HUES48 (cell line): Measurements from ENCODE around the gene DNHD1.

Source experiments
- H3K27ac ChIP-seq: one replicate; pipeline ENCODE4 v1.7.0; 2013; ENCODE audit warnings: low read depth, low read length, inconsistent platforms
- H3K27me3 ChIP-seq: 2 replicates; pipeline ENCODE4 v1.6.1; 2013; ENCODE audit warnings: mild to moderate bottlenecking, low read length; ENCODE audit not compliant: control insufficient read depth, insufficient read depth
- H3K36me3 ChIP-seq: 2 replicates; pipeline ENCODE4 v1.6.1; 2013; ENCODE audit warnings: low read length; ENCODE audit not compliant: control insufficient read depth, insufficient read depth
- H3K4me1 ChIP-seq: 2 replicates; pipeline ENCODE4 v1.6.1; 2013; ENCODE audit warnings: mild to moderate bottlenecking, low read length; ENCODE audit not compliant: control insufficient read depth, insufficient read depth
- H3K4me3 ChIP-seq: 2 replicates; pipeline ENCODE4 v1.5.1; 2013; ENCODE audit warnings: mild to moderate bottlenecking, low read depth, low read length
- H3K9ac ChIP-seq: 2 replicates; pipeline ENCODE4 v1.6.1; 2013; ENCODE audit warnings: mild to moderate bottlenecking, low read depth, low read length, moderate library complexity
- H3K9me3 ChIP-seq: 2 replicates; pipeline ENCODE4 v1.6.1; 2013; ENCODE audit warnings: low read length; ENCODE audit not compliant: control insufficient read depth, insufficient read depth

DNHD1 gene

DNA sequence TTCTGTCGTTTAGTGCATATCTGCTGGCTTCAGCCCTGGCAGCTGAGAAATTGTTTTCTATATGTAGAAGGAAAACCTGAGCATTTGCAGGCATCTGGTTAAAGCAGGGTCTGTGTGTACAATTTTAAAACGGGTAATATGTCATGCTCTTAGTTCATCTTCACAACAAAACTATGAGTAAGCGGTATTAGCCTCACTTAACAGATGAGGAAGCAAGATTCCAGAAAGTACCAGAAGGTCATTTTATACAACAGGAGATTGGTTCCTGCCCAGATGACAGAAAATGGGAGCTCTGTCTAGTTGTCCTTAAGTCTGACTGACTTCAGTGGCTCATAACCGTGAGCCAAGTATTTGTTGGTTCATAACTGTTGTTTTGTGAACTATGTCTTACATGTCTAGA is 14.6 kb upstream of the DNHD1 start:
- Histone ChIP-seq H3K9me3 (no peaks in the 10 kb centered on the region), H3K4me1 (peaks cover 12% of the 10 kb centered on the region), H3K36me3 (peaks cover 79% of the 10 kb centered on the region), H3K27me3 (no peaks in the 10 kb centered on the region), H3K9ac (no peak overlapping the region; the same call in 1 of the 2 replicates), H3K27ac (peak overlapping the region; percentile 95), H3K4me3 (peak overlapping the region; percentile 100)

GRCh38 chr11:6483015-6483414 is 14.1 kb upstream of the DNHD1 start:
- H3K9me3 ChIP-seq = no peaks in the 10 kb centered on the region
- H3K36me3 ChIP-seq = peaks cover 79% of the 10 kb centered on the region
- no peak overlapping the region for H3K9ac ChIP-seq
- no peak overlapping the region for H3K27ac ChIP-seq
- peaks cover 12% of the 10 kb centered on the region for H3K4me1 ChIP-seq
- no peaks in the 10 kb centered on the region for H3K27me3 ChIP-seq
- no peak overlapping the region for H3K4me3 ChIP-seq

DNA sequence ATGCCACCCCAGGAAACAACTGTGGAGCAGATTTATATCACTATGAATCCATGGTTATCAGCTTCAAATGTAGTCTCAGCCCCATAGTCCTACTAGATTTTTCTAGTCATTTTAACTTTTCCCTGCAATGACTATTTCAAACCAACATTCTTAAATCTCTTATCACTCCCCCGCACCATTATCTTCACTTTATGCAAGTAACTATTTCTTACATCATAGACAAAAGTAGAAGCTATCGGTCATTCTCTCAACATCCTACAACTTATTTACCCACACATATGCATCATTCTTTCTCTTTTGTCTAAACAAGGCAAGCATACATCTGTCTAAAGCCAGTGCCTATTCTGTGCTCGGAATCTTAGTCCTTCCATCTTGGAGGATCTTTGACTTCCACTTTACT is 11.4 kb upstream of the DNHD1 start:
- no peaks in the 10 kb centered on the region for H3K27me3 ChIP-seq
- no peak overlapping the region for H3K4me3 ChIP-seq
- H3K4me1 ChIP-seq = peaks cover 6% of the 10 kb centered on the region; the same call in 1 of the 2 replicates
- no peak overlapping the region for H3K9ac ChIP-seq
- no peaks in the 10 kb centered on the region for H3K9me3 ChIP-seq
- peaks cover 68% of the 10 kb centered on the region for H3K36me3 ChIP-seq
- H3K27ac ChIP-seq = no peak overlapping the region

GRCh38 chr11:6486256-6486655 is 10.8 kb upstream of the DNHD1 start:
- no peaks in the 10 kb centered on the region for H3K9me3 ChIP-seq
- no peaks in the 10 kb centered on the region for H3K27me3 ChIP-seq
- H3K36me3 ChIP-seq = peaks cover 68% of the 10 kb centered on the region
- H3K27ac ChIP-seq = no peak overlapping the region
- no peak overlapping the region for H3K9ac ChIP-seq
- no peak overlapping the region for H3K4me3 ChIP-seq
- peaks cover 6% of the 10 kb centered on the region; the same call in 1 of the 2 replicates for H3K4me1 ChIP-seq

DNA sequence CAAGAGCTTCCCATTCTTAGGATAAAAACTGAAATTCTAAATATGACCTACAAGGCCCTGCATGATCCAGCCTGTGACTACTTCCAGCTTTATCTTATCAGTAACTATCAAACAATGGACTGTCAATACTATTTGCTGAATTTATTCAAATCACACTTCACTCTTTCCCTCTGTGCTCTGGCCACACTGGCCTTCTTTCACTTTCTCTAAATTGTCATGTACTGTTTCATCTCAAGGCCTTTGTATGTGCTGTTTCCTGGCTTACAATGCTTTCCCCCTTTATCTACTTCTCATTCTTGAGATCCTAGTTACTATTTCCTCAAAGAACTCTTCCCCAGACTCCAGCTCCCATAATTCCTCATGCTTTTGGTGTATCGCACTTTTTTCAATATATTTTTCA is 10.1 kb upstream of the DNHD1 start:
- Histone ChIP-seq H3K4me1 (peaks cover 6% of the 10 kb centered on the region; the same call in 1 of the 2 replicates), H3K27ac (no peak overlapping the region), H3K36me3 (peaks cover 68% of the 10 kb centered on the region), H3K4me3 (no peak overlapping the region), H3K9me3 (no peaks in the 10 kb centered on the region), H3K9ac (no peak overlapping the region), H3K27me3 (no peaks in the 10 kb centered on the region)

DNA sequence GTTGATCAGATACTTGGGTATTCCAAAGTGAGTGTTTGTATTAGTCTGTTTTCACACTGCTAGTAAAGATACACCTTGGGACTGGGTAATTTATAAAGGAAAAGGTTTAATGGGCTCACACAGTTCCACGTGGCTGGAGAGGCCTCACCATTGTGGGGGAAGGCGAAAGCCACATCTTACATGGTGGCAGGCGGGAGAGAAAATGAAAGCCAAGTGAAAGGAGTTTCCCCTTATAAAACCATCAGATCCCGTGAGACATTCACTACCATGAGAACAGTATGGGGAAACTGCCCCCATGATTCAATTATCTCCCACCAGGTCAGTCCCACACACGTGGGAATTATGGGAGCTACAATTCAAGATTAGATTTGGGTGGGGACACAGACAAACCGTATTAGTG is 8.7 kb upstream of the DNHD1 start:
- H3K27ac ChIP-seq = no peak overlapping the region
- H3K9ac ChIP-seq = no peak overlapping the region
- no peaks in the 10 kb centered on the region for H3K27me3 ChIP-seq
- peaks cover 65% of the 10 kb centered on the region for H3K36me3 ChIP-seq
- H3K4me1 ChIP-seq = no peaks in the 10 kb centered on the region
- H3K4me3 ChIP-seq = no peak overlapping the region
- H3K9me3 ChIP-seq = no peaks in the 10 kb centered on the region

- Histone ChIP-seq H3K9ac (no peak overlapping the region), H3K27ac (no peak overlapping the region), H3K4me3 (no peak overlapping the region), H3K27me3 (no peaks in the 10 kb centered on the region), H3K36me3 (peaks cover 61% of the 10 kb centered on the region), H3K4me1 (no peaks in the 10 kb centered on the region), H3K9me3 (no peaks in the 10 kb centered on the region)
These were observed 8.3 kb upstream of the DNHD1 start for GRCh38 chr11:6488821-6489220.

GRCh38 chr11:6489306-6489705 is 7.8 kb upstream of the DNHD1 start:
- no peak overlapping the region for H3K27ac ChIP-seq
- H3K27me3 ChIP-seq = no peaks in the 10 kb centered on the region
- H3K9ac ChIP-seq = no peak overlapping the region
- no peak overlapping the region for H3K4me3 ChIP-seq
- H3K36me3 ChIP-seq = peaks cover 57% of the 10 kb centered on the region
- no peaks in the 10 kb centered on the region for H3K4me1 ChIP-seq
- no peaks in the 10 kb centered on the region for H3K9me3 ChIP-seq

GRCh38 chr11:6498121-6498520 is 1.0 kb downstream of the DNHD1 start:
- Histone ChIP-seq H3K4me3 (no peak overlapping the region), H3K4me1 (0 out of 2 replicates have a peak, but pooled peaks cover 4% of the 10 kb centered on the region), H3K36me3 (peaks cover 21% of the 10 kb centered on the region), H3K9ac (no peak overlapping the region), H3K27ac (no peak overlapping the region), H3K27me3 (no peaks in the 10 kb centered on the region), H3K9me3 (no peaks in the 10 kb centered on the region)

GRCh38 chr11:6498544-6498943 is 1.5 kb downstream of the DNHD1 start:
- no peaks in the 10 kb centered on the region for H3K27me3 ChIP-seq
- no peak overlapping the region for H3K9ac ChIP-seq
- H3K27ac ChIP-seq = no peak overlapping the region
- H3K9me3 ChIP-seq = no peaks in the 10 kb centered on the region
- no peak overlapping the region for H3K4me3 ChIP-seq
- 0 out of 2 replicates have a peak, but pooled peaks cover 4% of the 10 kb centered on the region for H3K4me1 ChIP-seq
- peaks cover 24% of the 10 kb centered on the region for H3K36me3 ChIP-seq

DNA sequence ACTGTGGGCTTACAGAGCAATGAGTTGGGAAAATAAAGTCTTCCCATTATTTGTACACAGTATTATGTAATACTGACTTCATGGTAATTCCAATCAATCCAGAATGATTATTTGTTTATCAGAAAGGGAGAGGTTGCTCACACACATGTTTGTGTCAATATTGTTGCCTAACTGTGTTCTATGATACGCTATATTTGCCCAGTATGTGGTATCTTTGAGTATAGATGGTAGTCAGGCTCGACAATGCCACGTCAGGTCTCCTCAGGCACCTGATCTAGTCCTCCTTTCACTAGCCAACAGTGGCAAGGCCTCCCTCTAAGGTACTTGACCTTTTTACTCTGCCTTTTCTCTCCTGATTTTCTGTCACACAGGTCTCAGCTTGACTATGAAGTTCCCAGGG is 5.3 kb downstream of the DNHD1 start:
- Histone ChIP-seq H3K36me3 (peaks cover 19% of the 10 kb centered on the region), H3K27ac (no peak overlapping the region), H3K9me3 (no peaks in the 10 kb centered on the region), H3K4me3 (no peak overlapping the region), H3K27me3 (no peaks in the 10 kb centered on the region), H3K9ac (no peak overlapping the region), H3K4me1 (0 out of 2 replicates have a peak, but pooled peaks cover 2% of the 10 kb centered on the region)

GRCh38 chr11:6504166-6504565 is 7.1 kb downstream of the DNHD1 start:
- Histone ChIP-seq H3K36me3 (peaks cover 12% of the 10 kb centered on the region), H3K4me1 (no peaks in the 10 kb centered on the region), H3K4me3 (no peak overlapping the region), H3K9ac (no peak overlapping the region), H3K27ac (no peak overlapping the region), H3K27me3 (no peaks in the 10 kb centered on the region), H3K9me3 (no peaks in the 10 kb centered on the region)
